GM18520 (cell line): ENCODE measurements around the gene FAM124A.

ENCODE experiments used
- ATAC-seq: cut with Tn5 transposase; IDR thresholded peaks from one replicate; pipeline ENCODE4 v1.9.1; 2021; ENCODE audit not compliant: unreplicated experiment

The FAM124A gene, protein sequence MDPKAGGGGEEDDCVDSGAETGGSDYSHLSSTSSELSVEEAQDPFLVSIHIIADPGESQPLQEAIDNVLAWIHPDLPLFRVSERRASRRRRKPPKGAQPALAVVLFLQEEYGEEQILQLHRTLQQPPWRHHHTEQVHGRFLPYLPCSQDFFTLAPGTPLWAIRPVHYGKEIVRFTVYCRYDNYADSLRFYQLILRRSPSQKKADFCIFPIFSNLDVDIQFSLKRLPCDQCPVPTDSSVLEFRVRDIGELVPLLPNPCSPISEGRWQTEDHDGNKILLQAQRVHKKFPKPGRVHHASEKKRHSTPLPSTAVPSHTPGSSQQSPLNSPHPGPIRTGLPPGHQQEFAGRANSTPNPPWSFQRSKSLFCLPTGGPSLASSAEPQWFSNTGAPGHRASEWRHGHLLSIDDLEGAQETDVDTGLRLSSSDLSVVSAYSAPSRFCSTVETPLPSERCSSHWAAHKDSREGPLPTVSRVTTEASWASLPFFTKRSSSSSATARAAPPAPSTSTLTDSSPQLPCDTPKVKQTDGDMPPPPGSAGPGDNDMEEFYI

DNA sequence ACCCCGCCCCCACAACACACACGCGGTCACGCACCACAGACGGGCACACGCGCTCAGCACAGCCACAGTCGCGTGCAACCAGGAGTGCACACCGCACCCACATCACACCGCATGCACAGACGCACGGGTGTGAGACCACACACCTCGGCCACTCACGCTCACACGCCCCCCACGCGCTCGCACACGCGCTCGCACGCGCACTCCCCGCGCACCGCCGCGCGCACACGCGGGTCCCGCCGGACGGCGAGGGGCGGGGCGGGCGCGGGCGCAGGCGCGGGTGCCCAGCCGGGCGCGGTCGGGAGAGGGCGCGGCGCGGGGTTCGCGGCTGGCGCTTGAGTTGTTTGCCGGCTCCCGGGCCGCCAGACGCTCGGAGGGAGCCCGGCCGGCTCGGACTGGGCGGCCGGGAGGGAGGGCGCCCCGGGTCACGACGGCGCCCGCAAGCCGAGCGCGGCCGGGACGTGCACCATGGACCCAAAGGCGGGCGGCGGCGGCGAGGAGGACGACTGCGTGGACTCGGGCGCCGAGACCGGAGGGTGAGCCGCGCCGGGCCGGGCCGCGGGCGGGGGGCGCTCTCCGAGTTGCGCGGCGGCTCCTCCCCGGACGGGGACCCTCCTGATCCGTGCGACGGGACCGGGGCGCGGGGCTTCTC, at the start of gene FAM124A:
Gene FAM124A (plus strand): TSS at position 362 of the 649 bp plus-strand sequence. CDS start 104 bp downstream, at position 466.
- ATAC-seq, result no peak

DNA sequence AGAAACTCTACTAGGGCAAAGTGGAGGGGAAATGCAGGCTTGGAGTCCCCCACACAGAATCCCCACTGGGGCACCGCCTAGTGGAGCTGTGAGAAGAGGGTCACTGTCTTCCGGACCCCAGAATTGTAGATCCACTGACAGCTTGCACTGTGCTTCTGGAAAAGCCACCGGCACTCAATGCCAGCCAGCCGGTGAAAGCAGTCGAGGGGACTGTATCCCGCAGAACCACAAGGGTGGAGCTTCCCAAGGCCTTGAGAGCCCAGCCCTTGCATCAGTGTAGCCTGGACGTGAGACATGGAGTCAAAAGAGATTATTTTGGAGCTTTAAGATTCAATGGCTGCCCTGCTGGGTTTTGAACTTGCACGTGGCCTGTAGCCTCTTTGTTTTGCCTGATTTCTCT, 47.2 kb upstream of the FAM124A start:
- ATAC-seq, result no peak

DNA sequence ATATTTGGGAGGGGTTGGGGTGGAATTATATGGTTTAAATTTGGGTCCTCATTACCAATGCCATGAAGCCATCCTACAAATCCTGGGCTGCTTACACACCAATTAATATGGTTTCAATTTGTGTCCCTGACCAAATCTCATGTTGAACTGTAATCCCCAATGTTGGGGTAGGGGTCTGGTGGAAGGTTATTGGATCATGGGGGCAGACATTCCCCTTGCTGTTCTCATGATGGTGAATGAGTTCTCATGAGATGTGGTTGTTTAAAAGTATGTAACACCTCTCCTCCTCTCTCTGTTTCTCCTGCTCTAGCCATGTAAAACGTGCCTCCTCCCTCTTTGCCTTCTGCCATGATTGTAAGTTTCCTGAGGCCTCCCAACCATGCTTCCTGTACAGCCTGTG, 46.6 kb upstream of the FAM124A start:
- ATAC-seq, result no peak

DNA sequence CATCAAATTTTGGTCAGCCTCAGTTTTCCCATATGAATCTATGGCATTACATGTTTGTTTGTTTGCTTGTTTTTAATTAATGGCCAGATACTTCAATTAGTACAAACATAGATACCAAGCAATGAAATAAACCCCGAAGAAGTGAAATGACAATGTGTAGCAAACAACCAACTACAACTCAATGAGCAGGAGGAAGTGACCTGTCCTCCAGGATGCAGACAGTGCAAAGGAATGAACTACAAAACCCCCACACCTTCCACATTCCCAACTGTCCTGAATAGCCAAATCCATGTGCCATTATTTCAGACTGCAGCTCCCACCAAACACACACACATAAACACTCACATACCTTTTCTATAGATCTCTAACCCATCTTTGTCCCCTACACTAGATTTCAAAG, 45.0 kb upstream of the FAM124A start:
- no peak for ATAC-seq

DNA sequence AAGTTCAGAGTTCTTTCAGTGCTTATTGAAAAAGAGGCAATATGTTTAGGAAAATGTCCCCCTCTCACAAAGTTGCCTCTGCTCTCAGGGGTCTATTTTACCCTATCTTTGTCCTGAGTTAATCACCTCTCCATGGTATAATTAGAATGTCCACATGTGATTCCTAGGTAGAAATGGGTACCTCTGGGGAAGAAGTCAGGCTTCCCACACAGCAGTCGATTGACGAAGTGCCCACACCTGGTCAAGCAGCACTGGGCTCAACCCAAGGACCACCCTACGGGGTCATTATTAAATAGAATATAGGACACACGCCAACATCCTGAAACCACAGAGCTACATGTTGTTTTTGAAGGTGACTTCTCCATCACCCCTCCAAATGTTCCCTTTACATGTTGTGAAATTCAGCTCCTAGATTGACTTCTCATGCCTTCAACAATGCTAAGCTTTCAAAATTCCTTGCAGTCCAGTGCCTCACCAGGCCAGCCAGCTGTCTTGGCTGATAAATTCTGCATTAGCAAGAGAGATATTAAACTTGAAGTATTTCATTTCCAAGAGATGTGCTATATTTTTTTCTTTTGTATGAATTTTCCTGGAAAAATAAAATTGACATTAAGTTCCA, 43.6 kb upstream of the FAM124A start:
- ATAC-seq, result no peak

DNA sequence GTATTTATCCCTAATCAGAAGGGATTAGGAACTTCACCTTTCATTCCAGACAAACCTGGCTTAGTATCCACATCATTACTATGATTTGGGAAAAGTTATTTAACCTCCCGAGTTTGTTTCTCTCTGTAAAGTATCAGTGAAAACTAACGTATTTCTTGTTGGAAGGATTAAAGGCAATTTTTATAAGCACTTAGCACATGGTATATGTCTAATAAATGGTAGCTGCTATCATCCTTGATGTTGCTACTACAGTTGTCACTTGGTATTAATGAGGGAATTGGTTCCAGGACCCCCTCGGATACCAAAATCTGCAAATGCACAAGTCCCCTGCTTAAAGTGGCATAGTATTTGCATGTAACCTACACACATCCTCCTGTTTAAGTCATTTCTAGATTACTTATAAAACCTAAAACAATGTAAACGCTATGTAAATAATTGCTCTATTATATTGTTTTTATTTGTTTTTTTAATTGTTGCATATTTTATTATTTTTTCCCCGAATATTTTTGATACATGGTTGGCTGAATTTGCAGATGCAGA, 42.7 kb upstream of the FAM124A start:
- ATAC-seq, result no peak

DNA sequence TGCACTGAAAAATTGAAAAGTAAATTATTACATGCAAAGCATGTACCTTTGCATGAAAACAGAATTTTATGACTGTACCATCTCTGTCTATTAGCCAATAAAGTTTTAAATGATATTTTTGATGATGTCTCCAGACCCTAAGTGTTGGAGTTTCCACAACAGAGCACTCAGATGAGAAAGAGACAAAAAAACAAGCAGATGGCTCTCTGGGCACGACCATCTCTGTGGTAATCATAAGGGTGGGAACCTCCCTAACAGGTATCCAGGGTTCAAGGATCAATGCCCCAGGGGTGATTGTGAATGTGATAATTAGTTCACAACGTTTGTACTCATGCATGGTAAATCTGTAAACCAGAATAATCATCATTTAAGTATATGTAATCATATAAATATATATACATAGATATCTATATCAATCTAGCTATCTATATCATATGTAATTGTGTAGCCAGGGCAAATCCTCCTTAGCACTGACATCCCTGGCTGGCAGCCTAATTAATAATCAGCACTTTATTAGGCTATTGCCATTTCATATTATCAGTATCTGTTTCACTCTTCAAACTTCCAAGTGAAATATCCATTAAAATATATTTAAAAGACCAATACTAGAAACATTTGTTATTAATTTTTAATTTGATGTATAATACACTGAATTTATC, 41.2 kb upstream of the FAM124A start:
- no peak for ATAC-seq

DNA sequence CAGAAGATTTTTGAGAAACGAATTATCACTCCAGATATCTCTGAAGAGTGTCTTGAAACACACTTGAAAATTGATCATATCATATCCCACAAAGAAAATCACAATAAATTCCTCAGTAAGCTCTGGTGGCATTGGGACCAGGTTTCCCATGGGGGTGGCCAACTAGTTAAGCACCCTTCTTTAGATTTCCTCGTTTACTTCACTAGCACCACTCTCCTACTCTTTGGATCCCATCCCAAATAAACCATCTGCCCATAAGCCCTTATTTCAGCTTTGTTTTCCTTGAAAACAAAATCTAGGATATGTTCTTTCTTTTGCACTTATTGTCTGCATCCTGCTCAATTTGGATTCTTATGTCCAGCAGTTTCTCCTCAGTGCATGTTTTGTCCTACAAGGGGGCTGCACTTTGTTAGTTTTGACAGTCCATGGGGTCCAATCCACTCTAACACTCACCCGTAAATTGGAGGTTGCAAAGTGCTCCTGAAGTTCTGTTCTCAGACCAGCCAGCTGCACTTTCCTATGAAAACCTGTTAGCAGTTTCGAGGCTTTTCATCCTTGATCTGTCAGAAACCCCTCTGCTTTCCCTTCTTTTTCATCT, 40.3 kb upstream of the FAM124A start:
- ATAC-seq, result no peak

DNA sequence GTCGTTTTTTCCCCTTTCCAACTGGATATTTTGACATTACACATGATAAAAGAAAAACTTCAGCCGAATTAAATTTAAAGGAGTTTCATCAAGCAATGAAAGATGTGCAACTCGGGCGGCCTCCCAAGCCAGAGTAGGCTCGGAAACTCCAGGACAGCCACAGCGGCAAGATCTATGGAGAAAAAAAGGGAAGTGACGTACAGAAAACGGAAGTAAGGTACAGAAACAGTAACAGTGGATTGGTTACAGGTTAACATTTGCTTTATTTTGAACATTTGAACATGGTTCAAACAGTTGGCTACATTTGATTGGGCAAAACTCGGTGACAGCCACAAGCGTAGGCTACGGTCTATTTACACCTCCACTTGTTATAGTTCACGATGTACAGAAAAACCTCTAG, 30.5 kb upstream of the FAM124A start:
- ATAC-seq, result no peak

DNA sequence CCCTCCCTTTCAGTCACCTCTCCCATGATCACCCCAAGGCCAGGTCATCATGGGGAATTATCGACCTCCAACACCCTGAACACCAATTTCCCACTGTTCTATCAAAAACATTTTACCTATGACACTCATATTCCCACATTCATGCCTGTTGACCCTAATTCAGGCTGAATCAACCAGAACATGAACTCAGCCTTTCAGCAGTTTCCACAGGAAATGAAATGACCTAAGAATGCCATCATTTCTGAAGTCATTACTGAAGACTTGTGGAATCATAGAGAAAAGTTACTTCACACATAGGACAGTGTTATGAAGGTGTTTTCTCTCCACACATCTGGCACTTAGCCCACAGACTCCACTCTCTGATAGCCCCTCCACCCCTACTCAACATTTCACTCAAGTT, 29.9 kb upstream of the FAM124A start:
- no peak for ATAC-seq

DNA sequence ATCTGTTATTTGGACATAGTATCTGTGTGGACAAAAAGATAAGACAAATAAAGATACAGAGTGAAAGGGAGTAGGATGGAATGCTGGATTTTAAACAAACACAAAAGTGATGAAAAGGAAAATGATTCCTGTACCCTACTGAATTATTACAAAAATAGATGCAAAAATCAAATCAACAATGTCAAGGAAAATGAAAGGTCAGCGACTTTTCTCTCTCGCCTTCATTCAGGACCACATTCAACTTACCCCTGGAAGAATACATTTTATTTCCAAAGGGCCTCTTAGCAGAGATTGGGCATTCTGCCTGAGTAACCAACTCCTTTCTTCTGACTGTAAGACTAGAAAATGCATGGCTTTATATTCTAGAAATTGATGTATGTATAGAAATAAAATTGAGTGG, 28.8 kb upstream of the FAM124A start:
- no peak for ATAC-seq

DNA sequence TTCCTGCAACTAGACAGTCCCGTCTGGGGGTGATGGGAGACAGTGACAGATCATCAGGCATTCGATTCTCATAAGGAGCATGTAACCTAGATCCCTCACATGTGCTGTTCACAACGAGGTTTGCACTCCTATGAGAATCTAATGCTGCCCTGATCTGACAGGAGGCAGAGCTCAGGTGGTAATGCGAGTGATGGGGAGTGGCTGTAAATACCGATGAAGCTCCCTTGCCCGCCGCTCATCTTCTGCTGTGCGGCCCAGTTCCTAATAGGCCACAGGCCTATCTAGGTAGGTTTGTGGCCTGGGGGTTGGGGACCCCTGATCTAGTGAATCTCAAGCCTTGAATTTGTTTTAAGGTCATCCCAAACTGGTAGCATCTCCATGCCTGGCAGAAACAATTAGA, 27.3 kb upstream of the FAM124A start:
- no peak for ATAC-seq

DNA sequence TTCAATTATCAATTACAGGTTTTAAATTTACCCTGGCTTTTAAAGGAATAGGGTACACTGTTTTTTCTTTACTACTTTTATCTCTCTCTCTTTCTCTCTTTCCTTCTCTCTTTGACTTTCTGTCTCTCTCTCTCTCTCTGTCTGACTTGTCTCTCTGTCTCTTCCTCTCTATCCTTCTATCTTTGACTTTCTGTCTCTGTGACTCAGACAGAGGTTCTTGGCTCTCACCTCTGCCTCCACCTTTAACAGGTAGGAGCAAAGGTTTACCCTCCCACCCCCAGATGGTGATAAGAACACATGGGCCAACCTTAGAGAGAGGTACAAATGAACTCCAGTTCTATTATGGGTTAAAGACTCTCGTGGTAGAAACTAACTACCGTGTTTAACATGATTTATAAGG, 20.3 kb upstream of the FAM124A start:
- no peak for ATAC-seq

DNA sequence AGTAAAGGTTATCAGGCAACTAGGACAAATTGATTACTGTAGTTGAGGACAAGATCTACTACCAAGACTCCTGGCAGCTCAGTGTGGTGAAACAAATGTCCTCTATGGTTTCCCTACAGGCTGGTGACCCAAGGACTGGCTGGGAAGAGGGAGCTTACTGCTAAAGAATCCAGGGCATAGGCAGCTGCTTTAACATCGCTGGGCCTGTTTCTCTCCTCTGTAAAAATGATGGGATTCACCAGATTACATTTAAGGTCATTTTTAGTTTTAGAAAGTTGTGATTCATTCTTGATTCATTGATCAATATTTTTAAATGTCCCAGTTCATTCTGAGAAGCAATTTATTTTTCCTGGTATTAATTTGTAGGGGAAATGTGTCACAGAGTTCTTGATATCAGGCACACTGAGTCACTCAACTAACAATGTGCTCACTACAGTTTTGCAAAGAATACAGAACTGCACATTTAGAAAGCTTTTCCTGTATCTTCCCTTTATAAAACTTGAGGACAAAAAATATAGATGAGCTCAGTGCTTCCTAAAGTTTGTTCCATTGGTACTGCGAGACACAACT, 19.6 kb upstream of the FAM124A start:
- no peak for ATAC-seq

DNA sequence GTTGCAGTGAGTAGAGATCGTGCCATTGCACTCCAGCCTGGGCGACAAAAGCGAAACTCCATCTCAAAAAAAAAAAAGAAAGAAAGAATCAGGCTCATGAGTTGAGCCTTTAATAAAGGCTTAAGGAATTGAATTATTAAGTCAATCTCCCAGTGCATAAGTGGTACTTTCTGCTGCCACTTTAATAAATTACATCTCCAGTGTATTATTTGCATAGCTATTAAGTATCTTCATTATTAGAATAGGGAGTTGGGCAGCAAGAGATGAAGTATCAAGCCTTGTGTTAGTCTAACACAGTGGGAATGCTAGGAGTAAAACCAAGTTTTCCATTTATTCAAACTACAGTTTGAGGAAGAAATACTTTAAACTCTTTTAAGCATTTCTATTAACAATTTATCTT, 15.6 kb upstream of the FAM124A start:
- ATAC-seq, result no peak

DNA sequence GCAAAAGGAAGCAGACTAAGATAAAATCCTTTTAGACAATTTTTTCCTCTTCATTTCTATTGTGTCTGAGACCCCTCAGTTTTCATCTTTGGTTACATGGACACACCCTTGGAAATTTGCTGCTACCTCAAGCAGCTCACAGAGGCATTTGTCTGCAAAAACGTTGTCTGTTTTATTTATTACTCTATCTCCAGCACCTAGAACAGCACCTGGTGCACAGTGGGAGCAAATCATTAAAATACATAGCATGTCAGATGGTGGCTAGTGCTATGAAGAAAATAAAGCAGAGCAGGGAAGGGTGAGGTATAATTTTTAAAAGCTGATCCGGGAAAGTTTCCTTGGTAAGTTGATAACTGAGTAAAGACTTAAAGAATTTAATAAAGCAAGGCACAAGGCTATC, 14.3 kb upstream of the FAM124A start:
- ATAC-seq, result no peak

DNA sequence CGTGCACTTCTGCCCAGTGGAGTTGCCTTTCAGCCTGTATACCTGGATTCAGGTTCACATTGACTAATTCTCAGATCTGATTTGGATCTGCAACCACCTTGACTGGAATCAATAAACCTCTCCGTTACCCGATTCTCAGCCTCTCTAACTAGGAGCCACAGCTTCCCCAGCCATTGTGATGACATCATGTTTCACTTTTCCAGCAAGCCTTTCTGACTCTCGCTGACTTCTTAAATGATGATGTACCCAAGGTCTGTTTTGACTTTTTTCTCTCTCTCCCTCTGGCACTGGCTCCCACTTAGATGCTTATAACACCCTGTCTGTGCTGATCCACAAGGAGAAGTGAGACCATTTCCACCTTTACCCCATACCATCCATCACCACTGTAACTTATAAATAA, 13.5 kb upstream of the FAM124A start:
- ATAC-seq, result no peak

DNA sequence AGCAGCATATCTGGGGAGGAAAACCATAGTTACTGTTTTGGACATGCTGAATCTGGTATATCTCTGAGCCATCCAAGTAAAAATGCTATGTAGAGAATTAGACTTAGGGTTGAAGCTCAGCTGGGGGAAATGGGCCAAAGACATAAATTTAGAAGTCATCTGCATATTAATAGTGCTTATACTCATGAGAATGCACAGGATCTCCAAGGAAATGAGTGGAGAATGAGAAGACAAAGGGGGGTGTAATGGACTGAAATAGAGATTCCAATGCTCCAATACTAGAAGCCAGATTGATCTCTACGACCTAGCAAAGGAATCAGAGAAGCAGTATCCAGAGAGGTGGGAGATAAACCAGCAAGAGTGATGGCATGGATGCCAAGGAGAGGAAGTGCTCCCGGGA, 10.3 kb upstream of the FAM124A start:
- no peak for ATAC-seq

DNA sequence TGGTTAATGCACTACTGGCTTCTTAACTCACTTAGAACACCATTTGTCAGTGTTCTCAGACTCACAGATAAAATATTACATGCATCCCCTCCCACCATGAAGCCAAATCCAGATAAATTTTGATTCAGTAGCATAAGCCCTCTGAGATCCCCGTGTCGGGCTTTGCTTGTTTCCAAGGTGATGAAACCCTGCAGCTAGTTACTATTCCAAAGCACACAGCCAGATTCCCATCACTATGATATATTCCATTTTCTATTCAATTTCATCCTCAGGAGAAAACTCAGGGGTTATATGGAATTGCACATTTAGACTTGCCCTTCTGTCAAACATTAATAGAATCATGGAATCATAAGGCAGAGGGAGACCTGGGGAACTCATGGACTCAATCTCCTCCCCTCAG, 9.4 kb upstream of the FAM124A start:
- no peak for ATAC-seq

DNA sequence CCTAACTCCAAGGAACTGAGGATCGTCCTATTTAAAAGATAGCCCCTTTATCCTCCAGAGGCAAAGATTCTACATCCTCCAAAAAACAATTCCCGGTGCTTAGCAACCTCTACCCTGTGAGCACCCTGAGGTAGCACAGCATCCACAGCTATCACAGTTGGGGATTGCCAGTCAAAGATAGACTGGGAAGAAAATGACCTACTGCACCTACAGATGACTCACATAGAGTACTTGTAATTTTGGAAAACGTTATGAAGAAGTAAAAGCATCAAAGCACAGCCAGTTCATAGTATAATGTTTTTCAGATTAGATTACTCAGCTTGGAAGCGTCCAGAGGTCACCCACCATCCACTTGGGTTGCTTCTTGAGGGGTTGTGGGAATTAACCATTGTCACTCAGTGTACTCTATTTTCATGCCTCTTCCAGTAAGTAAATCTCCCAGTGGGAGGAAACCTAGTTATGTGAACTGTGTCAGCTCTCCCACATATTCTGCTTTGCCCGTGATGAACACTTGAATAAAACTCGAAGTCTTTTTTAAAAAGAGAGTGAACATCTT, 8.9 kb upstream of the FAM124A start:
- ATAC-seq, result no peak
